ENCODE measurements around the gene GNAI3.

Gene GNAI3

GRCh38 chr1:109570414-109570813 is 22.0 kb downstream of the GNAI3 start (continued):
- TF ChIP-seq ZNF335 (tag by site-specific recombination; conservative IDR thresholded peaks at IDR 0.05), result peak; percentile 25; the same call in 1 of the 2 replicates
- no peak for TF ChIP-seq ZNF571 (tag by site-specific recombination; IDR thresholded peaks at IDR 0.05)
- TF ChIP-seq ZNF791 (tag by site-specific recombination; IDR thresholded peaks at IDR 0.05), result no peak
- no peak for TF ChIP-seq ZSCAN16 (tag by site-specific recombination; IDR thresholded peaks at IDR 0.05)
- peak; percentile 87 for TF ChIP-seq PRDM6 (tag by site-specific recombination; IDR thresholded peaks at IDR 0.05)

- Histone ChIP-seq H3K4me3 (ENCODE audit: low read depth, low read length) (no peak overlapping the region), H3K27ac (ENCODE audit: extremely low read depth, low read depth, low read length) (no peak overlapping the region), H3K4me1 (ENCODE audit: control insufficient read depth, insufficient read depth, low read length) (peaks cover 24% of the 10 kb centered on the region), H3K36me3 (ENCODE audit: control insufficient read depth in 2 of 2, insufficient read depth in 1 of 2, low read length in 2 of 2) (peaks cover 7 to 20% of the 10 kb centered on the region in 2 experiments), H3K9me3 (ENCODE audit: control insufficient read depth, insufficient read depth, low read depth, low read length) (no peaks in the 10 kb centered on the region)
- CTCF ChIA-PET, result interaction anchor here (0.6 kb wide), 2 partner anchors 234 to 877 kb away, joined by 3 to 4 read pairs; partner anchors contain the start of gene PROK1
- POLR2A ChIA-PET, result interaction anchor here (1.7 kb wide), 1 partner anchor 26 kb away, joined by 5 read pairs; the partner anchor contains the start of gene GNAI3
- TF ChIP-seq ZNF202 (tag by site-specific recombination; IDR thresholded peaks at IDR 0.05; ENCODE audit: borderline replicate concordance), result no peak
- TF ChIP-seq GLI4 (tag by site-specific recombination; IDR thresholded peaks at IDR 0.05), result no peak
- TF ChIP-seq ZNF121 (tag by site-specific recombination; IDR thresholded peaks at IDR 0.05), result no peak
- no peak for TF ChIP-seq ZNF843 (tag by site-specific recombination; IDR thresholded peaks at IDR 0.05)
- TF ChIP-seq PBX3 (CRISPR knock-in tag; IDR thresholded peaks at IDR 0.05), result no peak
- TF ChIP-seq ZEB2 (tag by site-specific recombination; IDR thresholded peaks at IDR 0.05), result no peak
- TF ChIP-seq ZNF341 (tag by site-specific recombination; IDR thresholded peaks at IDR 0.05; ENCODE audit: low read depth), result no peak
- no peak for TF ChIP-seq ZNF629 (tag by site-specific recombination; IDR thresholded peaks at IDR 0.05)
- no peak for TF ChIP-seq ZNF521 (tag by site-specific recombination; IDR thresholded peaks at IDR 0.05)
Measured at GRCh38 chr1:109573785-109574184, 25.4 kb downstream of the GNAI3 start.

DNA sequence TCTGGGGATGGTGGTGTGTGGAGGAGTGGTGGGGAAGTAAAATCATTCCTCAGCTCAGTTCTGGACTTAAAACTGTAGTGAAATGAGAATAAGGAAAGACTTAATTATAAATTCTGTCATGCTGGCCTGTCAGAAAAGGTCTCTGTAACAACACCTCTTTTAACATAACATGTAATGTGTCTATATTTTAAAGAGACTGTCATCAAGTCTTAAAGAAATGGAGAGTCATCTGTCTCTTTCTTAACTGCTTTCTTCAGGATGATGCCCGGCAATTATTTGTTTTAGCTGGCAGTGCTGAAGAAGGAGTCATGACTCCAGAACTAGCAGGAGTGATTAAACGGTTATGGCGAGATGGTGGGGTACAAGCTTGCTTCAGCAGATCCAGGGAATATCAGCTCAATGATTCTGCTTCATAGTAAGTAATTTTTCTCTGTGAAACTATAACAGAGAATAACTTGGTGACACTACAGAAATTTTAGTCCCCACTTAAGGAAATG is 30.6 kb downstream of the GNAI3 start:
- Histone ChIP-seq H3K9me3 (ENCODE audit: control insufficient read depth, insufficient read depth, low read depth, low read length) (no peaks in the 10 kb centered on the region), H3K4me1 (ENCODE audit: control insufficient read depth, insufficient read depth, low read length) (no peaks in the 10 kb centered on the region; the same call in 1 of the 2 replicates), H3K27ac (ENCODE audit: extremely low read depth, low read depth, low read length) (no peak overlapping the region), H3K36me3 (ENCODE audit: control insufficient read depth in 2 of 2, insufficient read depth in 1 of 2, low read length in 2 of 2) (peaks cover 30 to 48% of the 10 kb centered on the region in 2 experiments), H3K4me3 (ENCODE audit: low read depth, low read length) (no peak overlapping the region)
- CTCF ChIA-PET, result interaction anchor here (0.6 to 0.9 kb wide), 2 partner anchors 23 to 61 kb away, joined by 3 to 4 read pairs; no protein-coding TSS in a partner anchor
- POLR2A ChIA-PET, result interaction anchor here (1.2 kb wide), 1 partner anchor 30 kb away, joined by 5 read pairs; the partner anchor contains the start of gene GNAI3
- TF ChIP-seq ZNF621 (tag by site-specific recombination; IDR thresholded peaks at IDR 0.05) (no peak), ZNF837 (tag by site-specific recombination; IDR thresholded peaks at IDR 0.05) (no peak), PRDM2 (tag by site-specific recombination; IDR thresholded peaks at IDR 0.05; ENCODE audit: borderline replicate concordance) (no peak), ZNF433 (tag by site-specific recombination; IDR thresholded peaks at IDR 0.05; ENCODE audit: low read depth) (no peak), ZNF747 (tag by site-specific recombination; IDR thresholded peaks at IDR 0.05) (no peak), PRDM6 (tag by site-specific recombination; IDR thresholded peaks at IDR 0.05) (no peak), ZNF768 (tag by site-specific recombination; IDR thresholded peaks at IDR 0.05) (no peak), KLF16 (tag by site-specific recombination; IDR thresholded peaks at IDR 0.05) (no peak)
- TF ChIP-seq, protein P1, sequence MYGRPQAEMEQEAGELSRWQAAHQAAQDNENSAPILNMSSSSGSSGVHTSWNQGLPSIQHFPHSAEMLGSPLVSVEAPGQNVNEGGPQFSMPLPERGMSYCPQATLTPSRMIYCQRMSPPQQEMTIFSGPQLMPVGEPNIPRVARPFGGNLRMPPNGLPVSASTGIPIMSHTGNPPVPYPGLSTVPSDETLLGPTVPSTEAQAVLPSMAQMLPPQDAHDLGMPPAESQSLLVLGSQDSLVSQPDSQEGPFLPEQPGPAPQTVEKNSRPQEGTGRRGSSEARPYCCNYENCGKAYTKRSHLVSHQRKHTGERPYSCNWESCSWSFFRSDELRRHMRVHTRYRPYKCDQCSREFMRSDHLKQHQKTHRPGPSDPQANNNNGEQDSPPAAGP (tag by site-specific recombination; IDR thresholded peaks at IDR 0.05), result no peak
